GM19025 (cell line): ENCODE measurements around the gene SMOC2.

Experiments used
- ATAC-seq: cut with Tn5 transposase; IDR thresholded peaks from one replicate; pipeline ENCODE4 v1.9.1; 2021; ENCODE audit warnings: mild to moderate bottlenecking, low read depth, moderate library complexity; ENCODE audit not compliant: unreplicated experiment

Gene SMOC2

DNA sequence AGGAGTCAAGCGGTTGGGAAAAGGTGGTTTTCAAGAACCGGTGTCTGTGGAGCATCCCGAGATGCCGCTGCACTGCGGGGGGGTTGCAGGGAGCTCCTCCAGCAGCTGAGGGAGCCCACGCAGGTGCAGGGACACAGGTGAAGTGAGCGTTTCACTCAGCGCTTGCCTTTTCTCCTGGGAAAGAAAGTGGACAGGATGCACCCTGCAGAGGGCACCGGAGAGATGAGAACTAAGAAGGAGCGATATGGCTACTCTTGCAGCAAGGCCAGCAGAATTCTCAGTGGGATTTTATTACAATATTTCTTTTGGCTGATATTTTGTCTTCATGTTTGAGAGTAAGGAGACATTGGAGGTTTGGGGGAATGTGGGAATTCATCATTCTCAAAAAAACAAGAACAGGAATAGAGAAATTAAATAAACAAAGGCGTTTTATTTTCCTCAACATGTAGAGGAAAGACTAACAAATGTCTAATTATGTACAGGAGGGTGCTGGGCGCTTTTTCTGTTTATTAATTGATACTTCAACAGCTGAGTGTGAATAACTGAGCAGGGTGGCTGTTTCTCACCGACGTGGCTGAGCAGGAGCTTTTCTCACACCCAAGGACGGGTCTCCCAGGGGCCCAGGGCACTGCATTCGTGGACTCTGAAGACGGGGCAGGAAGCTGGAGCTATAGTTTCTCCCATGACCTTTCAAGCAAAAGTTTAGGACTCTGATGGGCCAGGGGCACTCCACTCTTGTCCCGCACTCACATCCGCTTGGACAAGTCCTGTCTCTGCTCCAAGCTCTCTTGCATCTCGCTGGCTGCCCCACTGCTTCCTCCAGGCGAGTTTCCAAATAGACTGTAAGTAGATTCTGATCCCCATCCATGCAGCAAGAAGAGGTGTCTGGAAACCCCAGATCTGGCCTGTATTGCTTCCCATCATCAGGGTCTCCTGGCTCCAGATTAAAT is 176.1 kb downstream of the SMOC2 start:
- ATAC-seq = no peak

- no peak for ATAC-seq
These were observed 177.7 kb downstream of the SMOC2 start for GRCh38 chr6:168618546-168619315.

DNA sequence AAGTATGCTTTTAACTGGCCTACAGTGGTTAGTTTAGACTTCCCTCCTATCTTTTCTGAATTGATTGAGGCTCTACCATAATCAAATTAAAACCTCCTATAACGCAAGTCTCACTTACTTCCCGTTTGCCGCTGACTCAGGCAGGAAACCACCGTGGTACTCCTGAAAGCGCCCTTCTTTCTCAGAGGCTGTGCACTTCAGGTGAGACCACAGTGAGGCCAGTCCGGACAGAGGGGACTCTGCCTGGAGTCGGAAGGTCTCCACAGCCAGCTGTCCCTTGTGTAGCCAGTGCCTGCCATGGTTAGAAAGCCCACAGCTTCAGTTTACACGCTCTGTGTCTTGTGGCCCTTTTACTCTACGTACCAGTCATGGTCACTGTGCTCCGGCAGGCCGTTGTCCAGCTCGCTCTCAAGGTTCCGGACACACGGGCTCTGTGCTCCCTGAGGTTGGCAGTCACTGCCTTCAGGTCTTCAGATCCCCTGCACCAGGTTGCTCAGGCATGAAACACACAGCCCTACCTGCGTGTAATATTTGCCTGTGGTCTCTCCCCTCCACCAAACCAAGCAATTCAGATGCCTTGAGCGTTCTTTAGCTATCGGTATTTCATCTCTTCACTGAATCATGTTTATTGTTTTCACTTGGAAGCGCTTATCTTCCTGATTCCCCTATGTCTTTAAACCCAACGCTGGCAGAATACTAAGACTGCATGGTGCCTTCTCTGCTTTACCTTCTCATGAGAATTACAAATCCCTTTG is 178.8 kb downstream of the SMOC2 start:
- no peak for ATAC-seq

- ATAC-seq = no peak
These were observed 179.6 kb downstream of the SMOC2 start for GRCh38 chr6:168620578-168620977.

DNA sequence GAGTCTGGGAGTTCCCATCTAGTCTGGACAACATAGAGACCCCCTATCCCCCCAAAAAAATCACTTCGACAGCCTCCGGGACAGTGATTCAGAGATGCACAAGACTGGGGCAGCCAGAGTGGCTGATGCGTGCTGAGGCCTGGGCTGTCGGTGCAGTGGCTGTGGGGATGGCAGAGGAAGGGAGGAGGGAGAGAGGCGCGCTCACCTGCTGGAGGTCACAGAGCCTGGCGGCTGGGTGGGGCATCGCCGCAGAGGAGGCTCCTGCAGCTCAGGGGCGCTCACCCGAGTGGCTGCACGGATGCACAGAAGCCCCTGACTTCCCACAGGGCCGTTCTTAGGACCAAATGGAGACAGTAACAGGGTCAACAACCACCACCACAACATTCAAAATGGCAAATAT is 182.8 kb downstream of the SMOC2 start:
- ATAC-seq = no peak

DNA sequence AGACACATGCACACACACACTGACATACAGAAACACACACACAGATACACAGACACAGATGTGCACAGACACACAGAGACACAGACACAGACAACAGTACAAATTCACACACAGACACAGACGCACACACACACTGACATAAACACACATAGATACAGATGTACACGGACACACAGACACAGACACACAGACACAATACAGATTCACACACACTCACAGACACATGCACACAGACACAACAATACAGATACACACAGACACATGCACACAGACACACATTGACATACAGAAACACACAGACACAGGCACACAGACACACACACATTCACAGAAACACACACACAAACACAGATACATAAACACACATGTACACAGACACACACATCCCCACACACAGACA is 183.6 kb downstream of the SMOC2 start:
- ATAC-seq = no peak

DNA sequence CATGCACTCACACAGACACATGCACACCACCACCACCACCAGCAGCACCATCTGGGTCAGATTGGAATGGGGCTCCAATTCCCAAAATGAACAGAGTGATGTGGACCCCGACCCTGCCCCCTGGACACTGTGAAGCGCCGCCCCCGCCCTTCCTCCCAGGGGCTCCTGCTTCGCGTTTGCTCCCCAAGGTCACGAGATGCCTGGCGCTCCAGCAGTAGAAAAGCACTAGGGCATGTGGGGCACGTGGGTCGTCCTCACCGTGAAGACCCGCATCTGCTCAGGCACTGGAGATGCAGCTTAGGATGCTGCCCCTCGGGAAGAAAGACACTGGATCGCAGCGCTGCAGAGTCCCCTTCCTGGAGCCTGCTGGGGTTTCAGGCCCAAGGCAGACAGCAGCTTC is 184.0 kb downstream of the SMOC2 start:
- no peak for ATAC-seq

DNA sequence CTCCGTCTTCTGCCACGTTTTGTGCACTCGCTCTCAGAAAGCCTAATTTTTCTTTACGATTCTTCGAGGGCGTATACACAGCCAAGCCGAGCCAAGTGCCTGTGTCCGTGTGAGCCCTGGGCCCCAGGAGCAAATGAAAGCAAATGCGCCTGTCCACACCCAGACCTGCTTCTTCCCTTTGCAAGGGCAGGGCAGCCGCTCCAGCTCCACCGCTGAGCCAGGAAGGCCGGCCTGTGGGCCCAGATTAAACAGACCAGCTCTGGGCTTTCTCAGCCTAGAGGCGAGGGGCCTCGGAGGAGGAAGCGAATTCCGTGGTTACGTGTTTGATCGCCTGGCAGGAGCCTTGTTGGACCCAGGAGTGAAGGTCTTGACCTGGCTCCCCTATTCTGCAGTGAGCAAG is 184.6 kb downstream of the SMOC2 start:
- ATAC-seq = no peak

GRCh38 chr6:168626046-168626602 is 185.1 kb downstream of the SMOC2 start:
- ATAC-seq = no peak

- ATAC-seq = no peak
These were observed 186.7 kb downstream of the SMOC2 start for GRCh38 chr6:168627506-168628175.

DNA sequence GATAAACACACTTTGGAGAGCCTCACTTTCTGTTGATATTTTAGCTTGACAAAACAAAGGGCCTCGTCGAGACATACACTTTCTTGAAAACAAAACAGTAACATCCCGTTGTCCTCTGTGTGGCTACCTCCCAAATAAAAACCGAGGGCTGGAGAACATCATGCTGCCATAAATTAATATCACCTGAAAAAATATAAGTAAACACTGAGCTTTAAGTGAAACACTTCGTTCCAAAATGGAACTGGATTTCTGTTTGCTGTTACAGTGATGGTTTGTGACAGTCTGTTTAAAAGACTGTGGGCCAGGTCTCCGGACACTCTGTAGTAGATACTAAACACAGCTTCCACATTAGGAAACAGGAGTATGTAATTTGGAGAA is 187.2 kb downstream of the SMOC2 start:
- ATAC-seq = no peak

DNA sequence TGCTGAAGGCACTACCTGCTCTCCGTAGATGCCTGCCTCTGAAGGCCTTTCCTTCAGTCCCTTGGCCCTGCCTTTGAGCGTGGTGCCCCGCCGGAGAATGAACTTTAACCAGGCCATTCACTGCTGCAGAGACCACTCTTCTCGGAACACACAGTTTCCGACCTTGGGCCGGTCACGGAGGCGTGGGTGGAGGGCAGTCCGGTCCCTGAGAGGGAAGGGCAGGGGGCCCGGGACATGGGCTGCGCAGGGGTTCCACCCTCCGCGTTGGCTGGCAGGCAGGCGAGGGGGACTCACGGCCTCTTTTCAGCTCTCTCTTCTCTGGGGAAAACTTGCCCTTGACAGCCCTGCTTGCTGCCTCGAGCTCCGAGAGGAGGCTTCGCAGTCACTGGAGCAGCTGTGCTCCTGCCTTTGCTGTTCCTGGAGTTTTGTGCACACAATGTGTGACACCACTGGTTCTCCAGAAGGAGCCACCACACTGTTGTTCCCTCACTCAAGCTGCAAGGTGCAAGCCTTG is 187.8 kb downstream of the SMOC2 start:
- ATAC-seq = no peak

- no peak for ATAC-seq
These were observed 190.6 kb downstream of the SMOC2 start for GRCh38 chr6:168631564-168631963.

- ATAC-seq = no peak
These were observed 191.7 kb downstream of the SMOC2 start for GRCh38 chr6:168632694-168633093.

GRCh38 chr6:168634541-168635328 is 193.8 kb downstream of the SMOC2 start:
- ATAC-seq = no peak

- no peak for ATAC-seq
These were observed 195.4 kb downstream of the SMOC2 start for GRCh38 chr6:168636147-168637004.

DNA sequence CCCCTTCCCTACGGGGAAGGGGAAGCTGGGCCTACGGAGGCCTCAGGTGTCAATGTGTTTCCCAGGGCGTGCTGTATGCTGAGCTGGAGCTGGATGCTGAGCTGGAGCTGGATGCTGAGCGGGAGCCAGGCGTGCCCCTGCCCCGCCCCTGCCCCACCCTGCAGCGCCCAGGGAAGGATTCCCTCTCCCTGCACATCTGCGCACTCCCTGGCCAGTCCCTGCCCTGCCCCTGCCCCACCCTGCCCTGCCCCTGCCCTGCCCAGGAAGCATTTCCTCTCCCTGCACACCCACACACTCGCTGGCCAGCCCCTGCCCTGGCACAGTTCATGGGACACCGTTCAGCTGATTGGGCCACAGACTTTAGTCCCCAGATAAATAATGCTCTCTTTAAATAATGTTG is 196.8 kb downstream of the SMOC2 start:
- ATAC-seq = no peak
